ENCODE results near the gene SFXN5.

- TF ChIP-seq, protein P1, sequence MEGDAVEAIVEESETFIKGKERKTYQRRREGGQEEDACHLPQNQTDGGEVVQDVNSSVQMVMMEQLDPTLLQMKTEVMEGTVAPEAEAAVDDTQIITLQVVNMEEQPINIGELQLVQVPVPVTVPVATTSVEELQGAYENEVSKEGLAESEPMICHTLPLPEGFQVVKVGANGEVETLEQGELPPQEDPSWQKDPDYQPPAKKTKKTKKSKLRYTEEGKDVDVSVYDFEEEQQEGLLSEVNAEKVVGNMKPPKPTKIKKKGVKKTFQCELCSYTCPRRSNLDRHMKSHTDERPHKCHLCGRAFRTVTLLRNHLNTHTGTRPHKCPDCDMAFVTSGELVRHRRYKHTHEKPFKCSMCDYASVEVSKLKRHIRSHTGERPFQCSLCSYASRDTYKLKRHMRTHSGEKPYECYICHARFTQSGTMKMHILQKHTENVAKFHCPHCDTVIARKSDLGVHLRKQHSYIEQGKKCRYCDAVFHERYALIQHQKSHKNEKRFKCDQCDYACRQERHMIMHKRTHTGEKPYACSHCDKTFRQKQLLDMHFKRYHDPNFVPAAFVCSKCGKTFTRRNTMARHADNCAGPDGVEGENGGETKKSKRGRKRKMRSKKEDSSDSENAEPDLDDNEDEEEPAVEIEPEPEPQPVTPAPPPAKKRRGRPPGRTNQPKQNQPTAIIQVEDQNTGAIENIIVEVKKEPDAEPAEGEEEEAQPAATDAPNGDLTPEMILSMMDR (conservative IDR thresholded peaks at IDR 0.05; ENCODE audit: low read depth, low read length): no peak
- no peak for TF ChIP-seq EZH2phosphoT487 (IDR thresholded peaks at IDR 0.05; ENCODE audit: borderline replicate concordance, low read length)
- no peak for TF ChIP-seq EZH2 (IDR thresholded peaks at IDR 0.05; ENCODE audit: low read length, unreplicated experiment)
These were observed 100.5 kb downstream of the SFXN5 start for GRCh38 chr2:72971036-72971435.
